Measurements from ENCODE around the gene OR6J1. TPM values are rescaled to one million over a fixed set of nuclear protein-coding genes. Genes with fewer than 3 reads are reported as not detected.

Gene OR6J1
- total RNA-seq, 2 donors from 2014 or later: not detected

GRCh38 chr14:22651586-22651985 is 7.4 kb upstream of the OR6J1 start:
- intact Hi-C loops (cut with DNase I): loop anchor here (5.0 kb wide), 1 partner anchor 84 kb away; no protein-coding TSS in a partner anchor
- WGBS, 2 donors: 46 to 75% methylated on average over 2 of the region's 2 CpGs
- H3K27ac ChIP-seq: no peak overlapping the region
- H3K27me3 ChIP-seq: no peaks in the 10 kb centered on the region
- H3K4me1 ChIP-seq: no peaks in the 10 kb centered on the region
- ATAC-seq (no peak), DNase-seq (no peak)
- TF ChIP-seq POLR2A (IDR thresholded peaks at IDR 0.05) (no peak), CTCF (IDR thresholded peaks at IDR 0.05) (no peak)
- H3K36me3 ChIP-seq (replicated peaks in 1 of 2; ENCODE audit: insufficient read depth in 1 of 2, low read depth in 2 of 2): no peaks in the 10 kb centered on the region
- no peak overlapping the region for H3K4me3 ChIP-seq
- no peaks in the 10 kb centered on the region for H3K9me3 ChIP-seq

- no peak for DNase-seq
- H3K36me3 ChIP-seq (replicated peaks in 1 of 2; ENCODE audit: insufficient read depth in 1 of 2, low read depth in 2 of 2): no peaks in the 10 kb centered on the region
- no peak overlapping the region for H3K4me3 ChIP-seq
- H3K4me1 ChIP-seq: no peaks in the 10 kb centered on the region
- no peak for TF ChIP-seq POLR2A (IDR thresholded peaks at IDR 0.05)
- TF ChIP-seq CTCF (IDR thresholded peaks at IDR 0.05): no peak
- H3K27ac ChIP-seq: no peak overlapping the region
- intact Hi-C loops (cut with DNase I): loop anchor here (5.0 kb wide), 1 partner anchor 84 kb away; no protein-coding TSS in a partner anchor
- no peaks in the 10 kb centered on the region for H3K27me3 ChIP-seq
- 52 to 58% methylated on average over 3 of the region's 3 CpGs for WGBS, 2 donors
- H3K9me3 ChIP-seq: no peaks in the 10 kb centered on the region
- ATAC-seq: no peak
Observed at GRCh38 chr14:22650960-22651521, 6.9 kb upstream of the OR6J1 start.

DNA sequence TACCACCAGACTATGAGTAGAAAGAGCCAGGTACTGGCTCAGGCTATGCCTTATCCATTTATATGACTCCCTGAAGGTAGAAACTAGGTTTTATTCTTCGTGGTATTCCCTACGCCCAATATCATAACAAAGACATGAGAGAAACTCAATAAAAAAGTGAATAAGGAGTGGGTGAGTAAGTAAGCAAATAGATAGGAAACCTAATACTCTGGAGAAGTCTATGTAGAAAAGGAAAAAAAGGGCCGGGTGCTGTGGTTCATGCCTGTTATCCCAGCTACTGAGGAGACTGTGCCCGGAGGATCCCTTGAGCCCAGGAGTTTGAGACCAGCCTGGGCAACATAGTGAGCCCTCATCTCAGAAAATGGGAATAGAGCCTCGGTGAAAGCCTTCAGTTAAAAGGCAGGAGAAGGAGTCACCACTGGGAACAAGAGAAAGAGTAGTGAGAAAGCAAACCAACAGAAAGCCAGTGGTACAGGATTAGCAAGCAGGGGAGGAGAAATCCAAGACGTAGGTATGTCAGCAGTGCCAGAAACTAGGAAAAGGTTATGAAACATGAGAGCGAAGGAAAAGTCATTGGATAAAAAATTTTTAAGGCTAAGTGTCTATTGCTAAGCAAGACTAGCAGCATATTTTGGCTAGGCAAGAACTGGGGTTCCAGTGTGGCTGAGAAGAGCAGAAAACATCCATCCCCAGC is 6.0 kb upstream of the OR6J1 start:
- WGBS, 2 donors: 62 to 70% methylated on average over 7 of the region's 7 CpGs
- H3K27me3 ChIP-seq: no peaks in the 10 kb centered on the region
- ATAC-seq (no peak), DNase-seq (no peak)
- no peak for TF ChIP-seq CTCF (IDR thresholded peaks at IDR 0.05)
- no peak for TF ChIP-seq POLR2A (IDR thresholded peaks at IDR 0.05)
- no peaks in the 10 kb centered on the region for H3K9me3 ChIP-seq
- H3K4me1 ChIP-seq: no peaks in the 10 kb centered on the region
- no peak overlapping the region for H3K4me3 ChIP-seq
- no peaks in the 10 kb centered on the region for H3K36me3 ChIP-seq (replicated peaks in 1 of 2; ENCODE audit: insufficient read depth in 1 of 2, low read depth in 2 of 2)
- H3K27ac ChIP-seq: no peak overlapping the region
- intact Hi-C loops (cut with DNase I): loop anchor here (5.0 kb wide), 1 partner anchor 83 kb away; no protein-coding TSS in a partner anchor

DNA sequence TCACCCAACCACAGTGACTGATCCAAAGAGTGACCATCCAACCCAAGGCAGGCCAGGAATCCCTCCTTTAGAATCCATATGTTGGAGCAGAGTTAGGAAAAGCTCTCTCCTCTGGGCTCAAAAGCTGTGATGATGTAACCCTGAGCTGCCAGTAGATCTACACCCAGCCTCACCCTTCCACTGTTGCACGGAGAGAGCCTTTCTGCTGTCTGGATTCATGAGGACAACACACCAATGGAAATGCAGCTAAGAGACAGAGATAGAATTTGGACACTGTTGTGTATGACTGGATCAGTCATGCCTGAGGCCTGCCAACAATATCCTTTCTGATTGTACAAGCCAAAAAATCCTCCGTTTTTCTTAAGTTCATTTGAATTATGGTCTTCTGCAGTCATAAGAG is 4.4 kb upstream of the OR6J1 start:
- H3K9me3 ChIP-seq: no peaks in the 10 kb centered on the region
- no peaks in the 10 kb centered on the region for H3K4me1 ChIP-seq
- no peaks in the 10 kb centered on the region for H3K27me3 ChIP-seq
- no peak overlapping the region for H3K27ac ChIP-seq
- 61 to 62% methylated on average over 2 of the region's 2 CpGs for WGBS, 2 donors
- no peak for TF ChIP-seq CTCF (IDR thresholded peaks at IDR 0.05)
- TF ChIP-seq POLR2A (IDR thresholded peaks at IDR 0.05): no peak
- DNase-seq: no peak
- intact Hi-C loops (cut with DNase I): no loop called here
- H3K4me3 ChIP-seq: no peak overlapping the region
- no peaks in the 10 kb centered on the region for H3K36me3 ChIP-seq (replicated peaks in 1 of 2; ENCODE audit: insufficient read depth in 1 of 2, low read depth in 2 of 2)
- no peak for ATAC-seq

Data from body of pancreas (tissue), 4 donors.